COLO668 (cell line): ENCODE data around the gene PCDH8.

ENCODE experiments used
- DNase-seq: peaks from one replicate; lab custom pipeline; 2025; ENCODE audit not compliant: unreplicated experiment; lab: John Stamatoyannopoulos, UW

The PCDH8 gene, protein sequence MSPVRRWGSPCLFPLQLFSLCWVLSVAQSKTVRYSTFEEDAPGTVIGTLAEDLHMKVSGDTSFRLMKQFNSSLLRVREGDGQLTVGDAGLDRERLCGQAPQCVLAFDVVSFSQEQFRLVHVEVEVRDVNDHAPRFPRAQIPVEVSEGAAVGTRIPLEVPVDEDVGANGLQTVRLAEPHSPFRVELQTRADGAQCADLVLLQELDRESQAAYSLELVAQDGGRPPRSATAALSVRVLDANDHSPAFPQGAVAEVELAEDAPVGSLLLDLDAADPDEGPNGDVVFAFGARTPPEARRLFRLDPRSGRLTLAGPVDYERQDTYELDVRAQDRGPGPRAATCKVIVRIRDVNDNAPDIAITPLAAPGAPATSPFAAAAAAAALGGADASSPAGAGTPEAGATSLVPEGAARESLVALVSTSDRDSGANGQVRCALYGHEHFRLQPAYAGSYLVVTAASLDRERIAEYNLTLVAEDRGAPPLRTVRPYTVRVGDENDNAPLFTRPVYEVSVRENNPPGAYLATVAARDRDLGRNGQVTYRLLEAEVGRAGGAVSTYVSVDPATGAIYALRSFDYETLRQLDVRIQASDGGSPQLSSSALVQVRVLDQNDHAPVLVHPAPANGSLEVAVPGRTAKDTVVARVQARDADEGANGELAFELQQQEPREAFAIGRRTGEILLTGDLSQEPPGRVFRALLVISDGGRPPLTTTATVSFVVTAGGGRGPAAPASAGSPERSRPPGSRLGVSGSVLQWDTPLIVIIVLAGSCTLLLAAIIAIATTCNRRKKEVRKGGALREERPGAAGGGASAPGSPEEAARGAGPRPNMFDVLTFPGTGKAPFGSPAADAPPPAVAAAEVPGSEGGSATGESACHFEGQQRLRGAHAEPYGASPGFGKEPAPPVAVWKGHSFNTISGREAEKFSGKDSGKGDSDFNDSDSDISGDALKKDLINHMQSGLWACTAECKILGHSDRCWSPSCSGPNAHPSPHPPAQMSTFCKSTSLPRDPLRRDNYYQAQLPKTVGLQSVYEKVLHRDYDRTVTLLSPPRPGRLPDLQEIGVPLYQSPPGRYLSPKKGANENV

DNA sequence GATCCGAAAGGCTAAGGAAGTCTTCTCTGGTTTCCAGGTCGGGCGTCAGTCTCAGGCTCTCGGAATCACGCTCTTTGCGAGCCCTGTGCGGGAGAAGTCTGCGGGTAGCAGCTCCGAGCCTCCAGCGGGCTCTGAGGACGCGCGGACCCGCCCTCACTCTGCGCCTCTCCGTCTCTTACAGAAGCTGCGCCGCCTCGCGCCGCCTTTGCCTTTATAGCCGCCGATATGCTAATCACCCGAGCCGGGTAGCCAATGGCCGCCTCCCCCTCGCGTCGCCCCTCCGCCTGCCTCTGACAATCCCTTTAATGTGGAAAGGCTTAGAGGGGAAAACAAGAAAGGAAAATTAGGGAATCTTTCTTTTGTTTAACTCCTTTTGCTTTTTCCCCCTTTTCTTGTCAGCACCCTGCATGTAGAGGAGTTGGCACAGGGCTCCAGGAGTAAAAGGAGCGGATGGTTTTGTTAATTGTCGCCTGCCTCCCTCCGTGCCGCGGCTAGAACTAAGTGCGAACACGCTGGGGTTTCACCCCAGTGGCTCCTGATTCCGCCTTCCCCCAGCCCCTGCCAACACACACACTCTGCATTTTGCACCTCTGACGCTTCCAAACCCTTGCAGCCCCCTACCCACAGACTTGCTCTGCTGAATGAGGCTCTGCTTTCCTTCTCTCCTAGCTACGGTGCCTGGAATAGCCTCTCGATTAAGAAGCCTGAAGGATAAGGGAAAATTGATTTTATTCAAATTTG, at the start of gene PCDH8:
Gene PCDH8 (minus strand): TSS at position 186 of the 741 bp plus-strand sequence. CDS start 204 bp downstream, outside the sequence.
- DNase-seq = peak; percentile 99

DNA sequence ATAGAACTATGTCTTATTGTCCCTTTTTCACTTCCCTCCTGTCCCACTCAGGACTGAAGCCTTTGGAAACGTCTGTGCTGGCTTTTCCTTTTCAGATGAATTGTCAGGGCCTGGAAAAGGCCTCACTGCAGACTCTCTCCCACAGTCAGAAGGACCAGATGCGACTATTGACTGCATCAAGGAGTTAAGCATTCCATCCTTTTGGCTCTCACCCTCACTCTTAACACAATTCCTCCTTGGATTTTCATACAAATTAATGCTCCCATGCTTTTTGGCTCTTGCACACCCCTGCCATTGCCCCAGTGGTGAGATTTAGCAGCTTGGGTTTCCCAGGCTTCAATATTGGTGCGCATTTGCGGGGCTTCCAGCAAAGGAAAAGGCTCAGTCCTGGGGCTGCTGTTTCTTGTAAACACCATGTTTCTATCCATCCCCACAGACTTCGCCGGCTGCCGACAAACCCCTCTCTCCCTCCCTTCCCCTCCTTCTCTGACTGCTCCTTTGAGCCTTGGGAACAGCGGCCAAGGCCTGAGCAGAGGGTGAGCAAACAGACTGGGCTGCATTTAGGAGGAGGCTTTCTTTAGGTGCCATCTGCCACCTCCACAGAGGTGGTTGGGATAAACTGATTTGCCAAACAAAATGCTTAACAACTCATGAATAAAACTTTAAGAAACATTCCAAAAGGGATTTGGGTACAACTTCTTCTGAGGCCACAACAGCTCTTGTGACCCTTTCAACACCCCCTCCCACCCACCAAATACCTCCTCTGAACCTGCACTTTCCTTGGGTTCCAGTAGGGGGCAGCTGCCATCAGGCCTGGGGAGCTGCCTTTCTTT, 48.6 kb upstream of the PCDH8 start:
- DNase-seq = peak; percentile 34

- DNase-seq = no peak
Observed at GRCh38 chr13:52894413-52894812, 46.0 kb upstream of the PCDH8 start.

GRCh38 chr13:52892925-52893324, 44.5 kb upstream of the PCDH8 start:
- DNase-seq = no peak

- DNase-seq = no peak
Observed at GRCh38 chr13:52891706-52892105, 43.3 kb upstream of the PCDH8 start.

- DNase-seq = no peak
Observed at GRCh38 chr13:52887165-52887564, 38.7 kb upstream of the PCDH8 start.

DNA sequence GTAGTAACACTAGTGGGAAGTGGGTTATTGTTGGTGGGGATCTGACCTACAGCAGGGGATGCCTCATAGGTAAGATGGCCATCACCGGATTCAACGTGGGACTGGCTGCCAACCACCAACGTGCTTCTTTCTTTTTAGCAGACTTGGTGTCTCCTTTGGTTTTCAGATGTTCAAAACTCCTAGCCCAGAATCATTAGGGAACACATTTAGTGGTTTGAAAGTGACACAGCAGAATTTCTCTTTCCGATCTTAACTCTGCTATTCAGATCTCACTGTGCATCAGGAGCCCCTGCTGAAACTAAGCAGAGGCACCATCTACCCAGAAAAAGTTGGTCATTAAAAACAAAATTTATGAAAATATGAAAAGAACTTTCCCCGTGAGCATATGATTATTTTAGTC, 36.7 kb upstream of the PCDH8 start:
- no peak for DNase-seq

GRCh38 chr13:52884429-52885010, 36.1 kb upstream of the PCDH8 start:
- no peak for DNase-seq

DNA sequence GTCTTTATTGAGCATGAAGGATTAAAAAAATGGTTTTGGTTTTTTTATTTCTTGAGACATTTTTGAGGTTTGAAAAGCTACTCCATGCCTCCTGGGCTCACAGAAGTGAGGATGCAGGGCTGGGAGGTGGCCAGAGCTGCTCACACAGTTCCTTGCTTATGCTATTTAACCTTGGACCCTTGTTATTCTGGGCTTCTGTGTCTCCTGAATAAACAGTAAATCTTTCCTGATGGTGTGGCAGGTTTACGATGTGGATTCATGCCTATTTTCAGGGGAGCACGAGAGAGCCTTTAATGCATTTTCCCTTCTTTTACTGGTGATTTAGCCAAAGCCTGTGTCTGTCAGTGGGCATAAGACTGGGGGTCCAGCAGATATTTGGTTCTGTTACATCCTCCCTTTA, 34.3 kb upstream of the PCDH8 start:
- no peak for DNase-seq

- DNase-seq = peak; percentile 45
Observed at GRCh38 chr13:52879950-52880741, 31.7 kb upstream of the PCDH8 start.

DNA sequence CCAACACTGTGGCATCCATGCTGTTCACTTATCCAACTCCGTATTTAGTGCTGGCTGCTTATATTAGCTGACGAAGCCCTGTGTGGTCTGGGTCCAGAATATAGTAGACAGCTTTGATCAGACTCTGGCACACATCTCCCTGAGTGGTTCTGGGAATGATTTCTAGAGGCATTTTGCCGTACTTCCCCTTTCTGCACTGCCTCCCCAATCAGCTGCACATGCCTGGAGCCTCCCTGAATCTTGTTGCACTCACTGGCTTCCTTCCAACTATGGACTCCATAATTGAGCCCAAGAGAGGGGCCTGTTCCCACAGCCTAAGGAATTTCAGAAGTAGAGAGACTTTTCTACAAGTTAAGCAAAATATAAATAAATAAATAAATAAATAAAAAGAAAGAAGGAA, 30.4 kb upstream of the PCDH8 start:
- DNase-seq = no peak

- DNase-seq = no peak
Observed at GRCh38 chr13:52870143-52870542, 21.7 kb upstream of the PCDH8 start.

DNA sequence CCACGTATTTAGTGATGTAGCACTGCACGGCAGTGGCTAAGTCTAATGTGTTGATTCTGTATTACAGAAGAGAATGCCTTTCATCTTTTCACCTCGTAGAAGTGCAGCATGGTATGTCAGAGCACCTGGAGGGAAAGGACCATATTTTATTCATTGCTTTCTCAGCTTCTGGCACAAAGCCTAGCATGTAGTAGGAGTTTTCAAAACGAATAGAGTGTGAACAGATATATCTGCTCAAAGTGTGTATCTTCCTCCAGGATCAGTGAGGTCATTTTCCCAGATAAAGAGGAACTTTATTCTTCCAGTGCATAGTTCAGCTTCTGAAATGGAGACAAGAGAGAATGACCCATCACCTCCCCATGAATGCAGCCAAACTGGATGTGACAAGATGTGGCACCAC, 21.2 kb upstream of the PCDH8 start:
- DNase-seq = no peak

- DNase-seq = no peak
Observed at GRCh38 chr13:52869050-52869449, 20.6 kb upstream of the PCDH8 start.

DNA sequence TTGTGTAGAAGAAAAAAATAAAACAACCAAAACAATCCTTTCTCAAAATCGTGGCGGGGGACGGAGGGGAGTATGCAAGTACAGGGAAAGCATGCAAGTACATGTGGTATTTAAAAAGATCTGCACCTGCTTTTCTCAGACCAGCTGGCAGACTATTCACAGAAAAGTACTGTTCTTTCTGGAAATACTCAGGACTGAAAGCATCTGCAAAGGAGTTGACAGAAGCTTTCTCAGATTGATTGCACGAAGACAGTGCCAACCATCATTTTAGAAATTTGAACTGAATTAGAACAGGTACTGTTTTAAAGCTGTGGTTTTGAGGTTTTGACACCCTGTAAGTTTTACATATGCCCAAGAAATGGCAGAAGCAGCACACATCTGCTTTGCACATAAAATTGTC, 19.8 kb upstream of the PCDH8 start:
- DNase-seq = no peak

DNA sequence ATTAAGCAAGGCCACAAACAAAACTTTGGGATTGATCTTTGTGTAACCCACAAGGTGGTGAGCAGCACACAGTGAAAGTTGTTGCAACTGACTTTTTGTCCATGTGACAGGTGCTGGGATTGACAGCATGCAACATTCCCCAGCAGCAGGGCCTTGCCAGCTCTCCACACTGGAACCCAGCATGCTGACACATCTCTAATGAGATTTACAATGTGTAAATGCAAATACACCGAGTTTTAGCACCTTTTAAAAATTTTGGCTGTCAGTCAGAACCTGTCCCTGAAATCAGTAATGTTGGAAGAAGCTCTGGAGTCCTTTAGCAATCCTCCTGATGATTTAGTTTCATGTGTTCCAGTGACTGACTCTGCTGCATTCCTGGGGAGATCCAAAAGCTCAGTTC, 16.5 kb upstream of the PCDH8 start:
- no peak for DNase-seq

DNA sequence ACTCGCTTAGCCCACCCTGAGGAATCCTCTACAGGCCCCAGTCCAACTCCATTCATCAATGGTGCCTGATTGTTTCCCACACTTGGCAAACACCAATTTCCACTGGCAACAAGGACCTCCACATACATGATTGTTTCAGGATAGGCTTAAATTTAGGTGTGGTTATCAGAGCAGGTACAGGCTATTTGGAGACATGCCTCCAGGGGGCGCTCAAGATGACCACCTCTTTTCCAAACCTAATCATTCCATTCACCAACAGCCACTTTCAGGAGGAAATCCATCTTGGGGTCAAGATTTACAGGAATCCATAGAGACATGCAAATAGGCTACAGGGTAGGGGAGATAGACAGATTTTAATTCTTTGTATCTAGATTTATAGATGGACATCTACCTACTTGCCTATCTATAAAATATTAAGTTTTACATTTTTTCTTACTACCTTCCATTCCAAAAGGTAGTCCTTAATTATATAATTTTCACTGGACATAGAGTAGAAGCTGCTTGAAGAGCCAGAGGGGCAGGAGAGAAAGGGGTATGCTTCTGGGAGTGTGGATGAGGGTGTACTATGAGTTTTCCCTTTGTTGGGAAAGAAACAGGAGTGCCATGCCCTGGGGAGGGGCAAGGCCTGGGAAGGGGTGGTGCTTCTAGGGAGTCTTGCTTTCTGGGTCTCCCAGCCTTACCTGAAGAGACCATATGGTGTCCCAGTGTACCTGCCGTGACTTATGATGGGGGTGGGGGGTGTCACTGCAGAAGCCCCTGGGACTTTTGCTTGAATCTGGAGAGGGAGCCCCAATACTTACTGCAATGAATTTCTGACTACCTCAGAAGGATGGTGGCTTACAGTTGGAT, 14.1 kb upstream of the PCDH8 start:
- DNase-seq = peak; percentile 74

DNA sequence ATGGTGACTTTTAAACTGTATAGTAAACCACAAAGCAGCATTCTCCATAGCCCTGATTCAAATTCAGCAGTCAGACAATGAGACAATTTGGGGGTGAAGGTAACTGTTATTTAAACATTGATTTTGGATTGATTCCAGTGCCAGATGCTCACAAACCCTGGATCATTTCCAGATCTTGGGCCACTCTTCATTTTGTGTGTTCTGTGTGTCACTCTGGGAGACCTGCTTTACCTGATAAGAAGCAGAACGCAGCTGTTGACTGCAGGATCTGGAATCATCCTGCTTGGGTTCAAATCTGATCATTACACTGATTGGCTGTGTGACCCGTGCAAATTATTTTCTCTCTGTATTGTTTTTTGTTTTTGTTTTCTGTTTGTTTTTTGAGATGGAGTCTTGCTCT, 4.0 kb upstream of the PCDH8 start:
- peak; percentile 62 for DNase-seq
